ENCODE measurements around the gene CTBP2. TPM values are rescaled to one million over a fixed set of nuclear protein-coding genes. Genes with fewer than 3 reads are reported as not detected.

CTBP2 gene
- total RNA-seq, 2 donors from 2014 or later: 75.3 to 109 TPM

DNA sequence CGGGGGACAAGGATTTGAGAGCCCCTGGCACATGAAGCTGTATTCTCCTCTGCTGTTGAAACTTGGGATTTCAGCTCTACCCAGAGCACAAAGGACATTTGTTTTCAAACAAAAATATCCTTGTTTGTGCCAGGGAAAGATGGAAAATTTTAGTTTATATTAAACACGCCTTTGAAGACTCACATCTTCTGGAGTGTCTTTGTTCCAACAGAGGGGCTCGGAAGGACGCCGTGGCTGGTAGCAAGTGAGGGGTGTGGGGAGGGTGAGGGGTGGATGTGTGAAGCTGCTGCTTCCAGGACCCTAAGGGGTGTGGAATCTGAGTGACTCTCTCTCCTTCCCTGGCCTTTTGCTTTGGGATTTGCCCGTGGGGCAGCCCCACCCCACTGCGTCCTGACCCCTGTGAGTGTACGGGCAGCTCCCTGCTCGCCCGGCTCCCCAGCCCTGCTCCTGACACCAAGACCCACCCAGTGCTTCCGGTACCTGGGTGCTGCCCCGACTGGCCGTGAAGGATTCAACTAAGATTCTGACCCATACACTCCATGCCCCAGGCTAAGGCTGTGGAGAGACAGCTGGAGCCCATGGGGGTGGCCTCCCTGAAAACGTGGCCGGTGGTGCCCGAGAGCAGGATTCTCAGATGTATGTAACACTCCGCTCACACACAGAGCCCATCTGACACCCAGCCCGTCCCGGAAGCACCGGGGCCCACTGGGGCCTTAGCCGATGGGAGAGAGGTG, 158.9 kb downstream of the CTBP2 start:
- peak; percentile 44 for DNase-seq
- H3K36me3 ChIP-seq (ENCODE audit: control insufficient read depth, insufficient read depth, low read length): peaks cover 29% of the 10 kb centered on the region
- TF ChIP-seq, protein P1, sequence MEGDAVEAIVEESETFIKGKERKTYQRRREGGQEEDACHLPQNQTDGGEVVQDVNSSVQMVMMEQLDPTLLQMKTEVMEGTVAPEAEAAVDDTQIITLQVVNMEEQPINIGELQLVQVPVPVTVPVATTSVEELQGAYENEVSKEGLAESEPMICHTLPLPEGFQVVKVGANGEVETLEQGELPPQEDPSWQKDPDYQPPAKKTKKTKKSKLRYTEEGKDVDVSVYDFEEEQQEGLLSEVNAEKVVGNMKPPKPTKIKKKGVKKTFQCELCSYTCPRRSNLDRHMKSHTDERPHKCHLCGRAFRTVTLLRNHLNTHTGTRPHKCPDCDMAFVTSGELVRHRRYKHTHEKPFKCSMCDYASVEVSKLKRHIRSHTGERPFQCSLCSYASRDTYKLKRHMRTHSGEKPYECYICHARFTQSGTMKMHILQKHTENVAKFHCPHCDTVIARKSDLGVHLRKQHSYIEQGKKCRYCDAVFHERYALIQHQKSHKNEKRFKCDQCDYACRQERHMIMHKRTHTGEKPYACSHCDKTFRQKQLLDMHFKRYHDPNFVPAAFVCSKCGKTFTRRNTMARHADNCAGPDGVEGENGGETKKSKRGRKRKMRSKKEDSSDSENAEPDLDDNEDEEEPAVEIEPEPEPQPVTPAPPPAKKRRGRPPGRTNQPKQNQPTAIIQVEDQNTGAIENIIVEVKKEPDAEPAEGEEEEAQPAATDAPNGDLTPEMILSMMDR (conservative IDR thresholded peaks at IDR 0.05): no peak
- Mint-ChIP-seq H3K27me3 (ENCODE audit: insufficient read depth) (no peaks in the 10 kb centered on the region), H3K27ac (peak overlapping the region; percentile 37), H3K4me3 (no peak overlapping the region), H3K9me3 (no peaks in the 10 kb centered on the region), H3K4me1 (no peaks in the 10 kb centered on the region), H3K36me3 (ENCODE audit: low read depth) (peaks cover 35% of the 10 kb centered on the region)
- no peak overlapping the region for H3K9ac ChIP-seq (ENCODE audit: extremely low read depth, low read length, poor library complexity, severe bottlenecking)
- no peaks in the 10 kb centered on the region for H3K4me1 ChIP-seq (ENCODE audit: control insufficient read depth, insufficient read depth, low read length)
- H3K27ac ChIP-seq (ENCODE audit: low read depth, low read length): peak overlapping the region; percentile 98
- no peaks in the 10 kb centered on the region for H3K27me3 ChIP-seq (ENCODE audit: control insufficient read depth, insufficient read depth, low read length, poor library complexity, severe bottlenecking)
- no peaks in the 10 kb centered on the region for H3K9me3 ChIP-seq (ENCODE audit: control insufficient read depth, low read length)
- 90 to 94% methylated on average over 17 to 21 of the region's 21 CpGs for WGBS, 2 experiments (ENCODE audit: insufficient coverage in 1 of 2, insufficient read length in 1 of 2)
- no peak overlapping the region for H3K4me3 ChIP-seq (ENCODE audit: low read length)

DNA sequence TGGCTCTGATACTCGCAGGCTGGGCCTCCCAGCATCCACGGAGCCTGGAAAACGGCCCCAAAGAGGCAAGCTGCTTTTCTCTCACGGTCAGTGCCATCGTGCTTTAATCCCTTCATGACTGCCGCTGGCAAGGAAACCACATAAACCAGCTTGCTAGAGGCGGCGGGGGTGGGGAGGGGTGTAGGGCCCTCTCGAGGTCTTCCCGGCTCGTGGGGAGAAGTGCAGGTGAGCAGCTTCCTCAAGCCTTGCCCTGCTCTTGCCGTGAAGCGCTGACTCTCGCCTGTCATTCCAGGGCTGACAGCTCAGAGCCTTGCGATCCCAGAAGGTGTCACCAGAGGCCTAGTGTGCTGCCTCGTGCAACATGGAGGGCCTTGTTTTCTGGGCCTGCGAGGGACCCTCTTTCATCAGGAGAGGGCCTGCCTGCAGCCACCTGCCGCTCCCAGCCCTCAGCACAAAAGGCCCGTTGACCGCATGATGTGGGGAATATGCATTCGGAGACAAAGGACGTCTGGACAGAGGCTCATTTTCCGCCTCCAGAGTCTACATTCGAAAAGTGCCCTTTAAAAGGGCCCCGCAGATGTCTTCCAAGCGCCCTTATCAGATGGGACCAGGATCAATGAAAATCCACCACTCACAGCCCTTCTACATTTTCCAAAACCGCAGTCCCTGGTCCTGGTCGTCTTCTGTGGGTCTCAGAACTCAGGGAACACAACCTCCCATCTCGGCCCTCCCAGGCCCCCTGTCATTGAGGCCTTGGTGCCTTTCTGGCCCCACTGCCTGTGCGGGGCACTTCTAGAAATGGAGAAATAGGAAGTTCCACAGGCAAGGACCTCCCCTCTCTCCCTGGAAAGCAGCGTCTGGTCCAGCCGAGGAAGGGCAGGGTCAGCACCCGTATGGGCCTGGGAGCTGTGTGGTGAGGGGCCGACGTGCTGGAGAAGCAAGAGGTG, 159.7 kb downstream of the CTBP2 start:
- Histone ChIP-seq H3K27me3 (ENCODE audit: control insufficient read depth, insufficient read depth, low read length, poor library complexity, severe bottlenecking) (no peaks in the 10 kb centered on the region), H3K36me3 (ENCODE audit: control insufficient read depth, insufficient read depth, low read length) (peaks cover 26% of the 10 kb centered on the region), H3K9ac (ENCODE audit: extremely low read depth, low read length, poor library complexity, severe bottlenecking) (no peak overlapping the region), H3K27ac (ENCODE audit: low read depth, low read length) (peak overlapping the region; percentile 98), H3K4me3 (ENCODE audit: low read length) (no peak overlapping the region), H3K9me3 (ENCODE audit: control insufficient read depth, low read length) (no peaks in the 10 kb centered on the region), H3K4me1 (ENCODE audit: control insufficient read depth, insufficient read depth, low read length) (no peaks in the 10 kb centered on the region)
- peak; percentile 69 for DNase-seq
- WGBS, 2 experiments (ENCODE audit: insufficient coverage in 1 of 2, insufficient read length in 1 of 2): 83 to 92% methylated on average over 25 to 35 of the region's 35 CpGs
- Mint-ChIP-seq H3K4me3 (no peak overlapping the region), H3K9me3 (no peaks in the 10 kb centered on the region), H3K4me1 (no peaks in the 10 kb centered on the region), H3K36me3 (ENCODE audit: low read depth) (peaks cover 40% of the 10 kb centered on the region), H3K27ac (peak overlapping the region; percentile 37), H3K27me3 (ENCODE audit: insufficient read depth) (no peaks in the 10 kb centered on the region)
- TF ChIP-seq, protein P1 (conservative IDR thresholded peaks at IDR 0.05): peak; percentile 46

DNA sequence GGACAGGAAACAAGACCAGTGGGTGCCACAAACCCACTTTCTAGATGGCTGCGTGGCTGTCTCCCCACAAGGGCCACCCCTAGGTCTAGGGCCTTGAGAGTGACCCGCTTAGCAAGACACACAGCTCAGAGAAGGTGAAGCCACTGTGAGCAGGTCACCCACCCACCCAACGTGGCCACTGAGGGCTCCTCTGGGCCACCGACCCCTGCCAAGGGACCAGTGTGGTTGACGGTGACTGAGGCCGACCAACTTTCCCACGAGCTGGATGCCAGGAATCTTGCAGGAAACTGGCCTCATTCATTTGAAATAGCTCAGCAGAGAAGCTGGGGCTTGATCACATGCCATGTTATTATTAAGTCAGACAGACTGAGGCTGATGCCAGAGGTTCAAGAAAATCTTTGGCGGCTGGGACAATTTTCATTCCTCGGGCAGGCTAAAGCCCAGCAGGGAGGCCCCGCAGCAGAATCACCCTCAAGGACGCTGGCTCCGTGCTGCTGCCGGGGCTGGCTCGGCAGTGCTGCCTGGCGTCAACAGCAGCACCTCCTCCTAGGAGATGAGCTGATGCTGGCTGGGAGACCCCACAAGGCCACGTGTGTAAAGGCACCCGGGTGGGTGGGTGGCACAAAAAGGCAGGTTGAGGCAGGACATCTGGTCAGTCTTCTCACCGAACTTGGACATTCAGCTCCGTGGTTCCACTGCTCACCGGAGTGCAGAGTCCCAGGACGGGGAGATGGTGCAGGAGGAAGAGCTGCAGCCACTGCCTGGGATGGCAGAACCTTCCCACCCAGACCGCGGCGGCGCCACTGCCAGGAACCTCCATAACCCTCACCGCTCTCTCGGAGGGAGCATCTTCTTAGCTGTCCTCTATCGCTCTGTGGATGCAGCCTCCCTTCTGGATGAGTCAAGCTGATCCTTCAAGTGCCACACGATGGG, 160.7 kb downstream of the CTBP2 start:
- no peaks in the 10 kb centered on the region for H3K27me3 ChIP-seq (ENCODE audit: control insufficient read depth, insufficient read depth, low read length, poor library complexity, severe bottlenecking)
- Mint-ChIP-seq H3K36me3 (ENCODE audit: low read depth) (peaks cover 47% of the 10 kb centered on the region), H3K9me3 (no peaks in the 10 kb centered on the region), H3K27ac (no peak overlapping the region), H3K4me1 (no peaks in the 10 kb centered on the region), H3K4me3 (no peak overlapping the region), H3K27me3 (ENCODE audit: insufficient read depth) (no peaks in the 10 kb centered on the region)
- no peaks in the 10 kb centered on the region for H3K4me1 ChIP-seq (ENCODE audit: control insufficient read depth, insufficient read depth, low read length)
- no peak overlapping the region for H3K9ac ChIP-seq (ENCODE audit: extremely low read depth, low read length, poor library complexity, severe bottlenecking)
- H3K36me3 ChIP-seq (ENCODE audit: control insufficient read depth, insufficient read depth, low read length): peaks cover 29% of the 10 kb centered on the region
- 93 to 96% methylated on average over 29 of the region's 29 CpGs for WGBS, 2 experiments (ENCODE audit: insufficient coverage in 1 of 2, insufficient read length in 1 of 2)
- TF ChIP-seq, protein P1 (conservative IDR thresholded peaks at IDR 0.05): no peak
- peak overlapping the region; percentile 98 for H3K27ac ChIP-seq (ENCODE audit: low read depth, low read length)
- H3K4me3 ChIP-seq (ENCODE audit: low read length): no peak overlapping the region
- no peaks in the 10 kb centered on the region for H3K9me3 ChIP-seq (ENCODE audit: control insufficient read depth, low read length)
- DNase-seq: peak; percentile 42

Measured in endodermal cell (in vitro differentiated cells).